ENCODE results near the gene LPAR1. TPM values are rescaled to one million over a fixed set of nuclear protein-coding genes. Genes with fewer than 3 reads are reported as not detected.

LPAR1 gene
- polyA plus RNA-seq, 3 donors = 15.1 to 18.1 (median 17.5) TPM

GRCh38 chr9:110892689-110893088 lies 145.6 kb downstream of the LPAR1 start:
- Mint-ChIP-seq H3K9me3 (peaks cover 5 to 16% (median 9%) of the 10 kb centered on the region in 7 donors), H3K27me3 (ENCODE audit: low read depth in 3 of 3) (peaks cover 0 to 4% (median 0%) of the 10 kb centered on the region in 3 donors), H3K4me1 (peaks cover 6% of the 10 kb centered on the region), H3K4me3 (no peak overlapping the region), H3K36me3 (peaks cover 17 to 18% of the 10 kb centered on the region in 2 donors), H3K27ac (peak overlapping the region in 1 of 7 donors; percentile 48)
- no peak overlapping the region for H2AFZ ChIP-seq (ENCODE audit: insufficient read depth, low read depth, low read length, poor library complexity, severe bottlenecking)
- H3K4me3 ChIP-seq (replicated peaks in 1 of 3; ENCODE audit: low read depth in 2 of 3, low read length in 3 of 3) = no peak overlapping the region
- H3K79me2 ChIP-seq (ENCODE audit: insufficient read depth, low read length) = no peaks in the 10 kb centered on the region
- H3K4me1 ChIP-seq (ENCODE audit: control insufficient read depth in 1 of 2, insufficient read depth in 2 of 2, low read length in 2 of 2) = peaks cover 0 to 11% of the 10 kb centered on the region in 2 donors
- H3K27ac ChIP-seq (ENCODE audit: low read depth in 1 of 2, low read length in 2 of 2) = no peak overlapping the region
- no peaks in the 10 kb centered on the region for H3K27me3 ChIP-seq (ENCODE audit: control insufficient read depth in 2 of 2, insufficient read depth in 2 of 2, low read length in 2 of 2)
- H3K4me2 ChIP-seq (replicated peaks; ENCODE audit: extremely low read depth, low read length, poor library complexity, severe bottlenecking) = no peak overlapping the region
- no peak for DNase-seq
- no CpG with 5 or more reads among the region's 1 CpG for WGBS (ENCODE audit: insufficient coverage)
- H3K9me3 ChIP-seq (replicated peaks in 1 of 2; ENCODE audit: control insufficient read depth in 1 of 2, insufficient read depth in 1 of 2, low read length in 2 of 2) = peaks cover 0 to 6% of the 10 kb centered on the region in 2 donors
- TF ChIP-seq, protein P1, sequence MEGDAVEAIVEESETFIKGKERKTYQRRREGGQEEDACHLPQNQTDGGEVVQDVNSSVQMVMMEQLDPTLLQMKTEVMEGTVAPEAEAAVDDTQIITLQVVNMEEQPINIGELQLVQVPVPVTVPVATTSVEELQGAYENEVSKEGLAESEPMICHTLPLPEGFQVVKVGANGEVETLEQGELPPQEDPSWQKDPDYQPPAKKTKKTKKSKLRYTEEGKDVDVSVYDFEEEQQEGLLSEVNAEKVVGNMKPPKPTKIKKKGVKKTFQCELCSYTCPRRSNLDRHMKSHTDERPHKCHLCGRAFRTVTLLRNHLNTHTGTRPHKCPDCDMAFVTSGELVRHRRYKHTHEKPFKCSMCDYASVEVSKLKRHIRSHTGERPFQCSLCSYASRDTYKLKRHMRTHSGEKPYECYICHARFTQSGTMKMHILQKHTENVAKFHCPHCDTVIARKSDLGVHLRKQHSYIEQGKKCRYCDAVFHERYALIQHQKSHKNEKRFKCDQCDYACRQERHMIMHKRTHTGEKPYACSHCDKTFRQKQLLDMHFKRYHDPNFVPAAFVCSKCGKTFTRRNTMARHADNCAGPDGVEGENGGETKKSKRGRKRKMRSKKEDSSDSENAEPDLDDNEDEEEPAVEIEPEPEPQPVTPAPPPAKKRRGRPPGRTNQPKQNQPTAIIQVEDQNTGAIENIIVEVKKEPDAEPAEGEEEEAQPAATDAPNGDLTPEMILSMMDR (IDR thresholded peaks at IDR 0.05) = no peak
- H4K20me1 ChIP-seq (ENCODE audit: insufficient read depth, low read length) = peaks cover 49% of the 10 kb centered on the region
- intact Hi-C loops (cut with micrococcal nuclease) = no loop called here
- H3K9ac ChIP-seq (ENCODE audit: insufficient read depth, low read length, poor library complexity, severe bottlenecking) = no peak overlapping the region
- peaks cover 0 to 5% of the 10 kb centered on the region in 2 donors for H3K36me3 ChIP-seq (replicated peaks in 1 of 2; ENCODE audit: control insufficient read depth in 1 of 2, insufficient read depth in 2 of 2, low read length in 2 of 2)

- no peak overlapping the region for H3K27ac Mint-ChIP-seq
- no peaks in the 10 kb centered on the region for H3K79me2 ChIP-seq (ENCODE audit: insufficient read depth, low read length)
- peaks cover 0 to 11% (median 6%) of the 10 kb centered on the region in 7 donors for H3K9me3 Mint-ChIP-seq
- H2AFZ ChIP-seq (ENCODE audit: insufficient read depth, low read depth, low read length, poor library complexity, severe bottlenecking) = no peak overlapping the region
- H3K36me3 ChIP-seq (replicated peaks in 1 of 2; ENCODE audit: control insufficient read depth in 1 of 2, insufficient read depth in 2 of 2, low read length in 2 of 2) = no peaks in the 10 kb centered on the region
- no peak overlapping the region for H3K27ac ChIP-seq (ENCODE audit: low read depth in 1 of 2, low read length in 2 of 2)
- peaks cover 0 to 11% of the 10 kb centered on the region in 2 donors for H3K4me1 ChIP-seq (ENCODE audit: control insufficient read depth in 1 of 2, insufficient read depth in 2 of 2, low read length in 2 of 2)
- H3K9me3 ChIP-seq (replicated peaks in 1 of 2; ENCODE audit: control insufficient read depth in 1 of 2, insufficient read depth in 1 of 2, low read length in 2 of 2) = peaks cover 0 to 4% of the 10 kb centered on the region in 2 donors
- TF ChIP-seq, protein P1 (IDR thresholded peaks at IDR 0.05) = no peak
- peaks cover 9 to 10% of the 10 kb centered on the region in 2 donors for H3K36me3 Mint-ChIP-seq
- no peaks in the 10 kb centered on the region for H3K27me3 ChIP-seq (ENCODE audit: control insufficient read depth in 2 of 2, insufficient read depth in 2 of 2, low read length in 2 of 2)
- H4K20me1 ChIP-seq (ENCODE audit: insufficient read depth, low read length) = peaks cover 56% of the 10 kb centered on the region
- peaks cover 6% of the 10 kb centered on the region for H3K4me1 Mint-ChIP-seq
- DNase-seq = peak in 2 of 3 donors; percentile 2 to 5
- no peak overlapping the region for H3K4me2 ChIP-seq (replicated peaks; ENCODE audit: extremely low read depth, low read length, poor library complexity, severe bottlenecking)
- H3K4me3 ChIP-seq (replicated peaks in 1 of 3; ENCODE audit: low read depth in 2 of 3, low read length in 3 of 3) = no peak overlapping the region
- no CpG with 5 or more reads among the region's 3 CpGs for WGBS (ENCODE audit: insufficient coverage)
- no peak overlapping the region for H3K9ac ChIP-seq (ENCODE audit: insufficient read depth, low read length, poor library complexity, severe bottlenecking)
- no peak overlapping the region for H3K4me3 Mint-ChIP-seq
- peaks cover 0 to 4% (median 0%) of the 10 kb centered on the region in 3 donors for H3K27me3 Mint-ChIP-seq (ENCODE audit: low read depth in 3 of 3)
- intact Hi-C loops (cut with micrococcal nuclease) = no loop called here
Observed at GRCh38 chr9:110891760-110892159, 146.5 kb downstream of the LPAR1 start.
